Femur (tissue), 1 donor: ENCODE results near the gene KIF23.
A peak's percentile ranks its signal among the peaks of the same experiment; 100 is the strongest.
"Not testable (repeated sequence)": the region's sequence is repeated elsewhere in the genome, so short reads cannot be mapped to it uniquely, and the experiment has no call there.

ENCODE experiments used
- DNase-seq: peaks from one replicate; pipeline ENCODE4 v3.0.0-alpha.2; 2017

Gene KIF23

GRCh38 chr15:69439623-69440022 lies 25.5 kb downstream of the KIF23 start:
- no peak for DNase-seq

GRCh38 chr15:69443032-69443611 lies 29.0 kb downstream of the KIF23 start:
- no peak for DNase-seq

- DNase-seq: no peak
These were observed 30.5 kb downstream of the KIF23 start for GRCh38 chr15:69444686-69445085.

GRCh38 chr15:69446953-69447352 lies 32.8 kb downstream of the KIF23 start:
- DNase-seq: no peak

GRCh38 chr15:69450221-69450620 lies 36.1 kb downstream of the KIF23 start:
- DNase-seq: not testable (repeated sequence)

- no peak for DNase-seq
These were observed 37.0 kb downstream of the KIF23 start for GRCh38 chr15:69450968-69451695.

GRCh38 chr15:69451951-69452691 lies 38.0 kb downstream of the KIF23 start:
- DNase-seq: peak; percentile 39

- peak; percentile 97 for DNase-seq
These were observed 38.8 kb downstream of the KIF23 start, which contains the start of gene RPLP1 for GRCh38 chr15:69452692-69453521. RPLP1 (plus strand) TSS chr15:69452818; CDS start chr15:69452949, 131 bp downstream.

GRCh38 chr15:69454953-69455352 lies 40.8 kb downstream of the KIF23 start:
- no peak for DNase-seq

GRCh38 chr15:69456208-69457166 lies 42.3 kb downstream of the KIF23 start:
- no peak for DNase-seq

GRCh38 chr15:69457304-69458280 lies 43.4 kb downstream of the KIF23 start:
- no peak for DNase-seq

GRCh38 chr15:69459066-69459465 lies 44.9 kb downstream of the KIF23 start:
- no peak for DNase-seq

GRCh38 chr15:69460481-69460880 lies 46.3 kb downstream of the KIF23 start:
- no peak for DNase-seq

GRCh38 chr15:69462030-69462492 lies 47.9 kb downstream of the KIF23 start:
- DNase-seq: no peak

GRCh38 chr15:69462493-69463181 lies 48.5 kb downstream of the KIF23 start:
- DNase-seq: peak; percentile 98

GRCh38 chr15:69463182-69463756 lies 49.1 kb downstream of the KIF23 start:
- no peak for DNase-seq

- no peak for DNase-seq
These were observed 51.1 kb downstream of the KIF23 start for GRCh38 chr15:69465253-69465652.

- DNase-seq: no peak
These were observed 52.6 kb downstream of the KIF23 start for GRCh38 chr15:69466733-69467132.

- no peak for DNase-seq
These were observed 53.5 kb downstream of the KIF23 start for GRCh38 chr15:69467636-69468035.
